GM20000 (cell line): ENCODE data around the gene KIAA1328.
"Not testable (repeated sequence)": the region's sequence is repeated elsewhere in the genome, so short reads cannot be mapped to it uniquely, and the experiment has no call there.

Experiments
- DNase-seq: peaks from one replicate; pipeline ENCODE4 v3.0.0; 2012; ENCODE audit warnings: low spot score
- CTCF ChIP-seq: IDR thresholded peaks from 2 replicates; pipeline ENCODE4 v1.5.1; 2012; ENCODE audit warnings: mild to moderate bottlenecking, control low read depth; ENCODE audit errors: extremely low read depth, missing control alignments

Gene KIAA1328

GRCh38 chr18:36813824-36814223 is 15.1 kb upstream of the KIAA1328 start:
- no peak for TF ChIP-seq CTCF
- no peak for DNase-seq

- TF ChIP-seq CTCF: no peak
These were observed 13.9 kb upstream of the KIAA1328 start for GRCh38 chr18:36814994-36815393.

GRCh38 chr18:36816096-36816495 is 12.8 kb upstream of the KIAA1328 start:
- DNase-seq: not testable (repeated sequence)

More at GRCh38 chr18:36814994-36815393, 13.9 kb upstream of the KIAA1328 start:
- DNase-seq: no peak

GRCh38 chr18:36817039-36817438 is 11.9 kb upstream of the KIAA1328 start:
- no peak for DNase-seq
- no peak for TF ChIP-seq CTCF

GRCh38 chr18:36818652-36819051 is 10.3 kb upstream of the KIAA1328 start:
- no peak for TF ChIP-seq CTCF
- DNase-seq: no peak

GRCh38 chr18:36819621-36820020 is 9.3 kb upstream of the KIAA1328 start:
- DNase-seq: no peak
- no peak for TF ChIP-seq CTCF

GRCh38 chr18:36821681-36822080 is 7.2 kb upstream of the KIAA1328 start:
- no peak for DNase-seq
- TF ChIP-seq CTCF: no peak

- no peak for DNase-seq
- no peak for TF ChIP-seq CTCF
These were observed 3.4 kb upstream of the KIAA1328 start for GRCh38 chr18:36825526-36825925.
